CD1c-positive myeloid dendritic cell (primary cell): ENCODE results near the gene CDK5RAP2.
"Not testable (repeated sequence)": the region's sequence is repeated elsewhere in the genome, so short reads cannot be mapped to it uniquely, and the experiment has no call there.

Source experiments
- DNase-seq: peaks from one replicate; pipeline ENCODE4 v3.0.0-alpha.2; 2016; ENCODE audit errors: extremely low spot score

Gene CDK5RAP2

GRCh38 chr9:120474591-120475243 lies 105.2 kb downstream of the CDK5RAP2 start:
- peak; percentile 12 for DNase-seq

- no peak for DNase-seq
Measured at GRCh38 chr9:120473608-120474007, 106.4 kb downstream of the CDK5RAP2 start.

- DNase-seq = no peak
Measured at GRCh38 chr9:120465685-120466407, 114.1 kb downstream of the CDK5RAP2 start.

GRCh38 chr9:120464887-120465421 lies 115.0 kb downstream of the CDK5RAP2 start:
- no peak for DNase-seq

GRCh38 chr9:120464176-120464886 lies 115.6 kb downstream of the CDK5RAP2 start:
- no peak for DNase-seq

- no peak for DNase-seq
Measured at GRCh38 chr9:120463765-120464164, 116.2 kb downstream of the CDK5RAP2 start.

- DNase-seq = not testable (repeated sequence)
Measured at GRCh38 chr9:120461677-120462076, 118.3 kb downstream of the CDK5RAP2 start.

- DNase-seq = no peak
Measured at GRCh38 chr9:120456218-120456617, 123.7 kb downstream of the CDK5RAP2 start.

- no peak for DNase-seq
Measured at GRCh38 chr9:120454467-120454866, 125.5 kb downstream of the CDK5RAP2 start.

GRCh38 chr9:120453792-120454191 lies 126.2 kb downstream of the CDK5RAP2 start:
- DNase-seq = no peak

GRCh38 chr9:120452631-120453030 lies 127.3 kb downstream of the CDK5RAP2 start:
- no peak for DNase-seq

- DNase-seq = no peak
Measured at GRCh38 chr9:120450916-120451315, 129.1 kb downstream of the CDK5RAP2 start.

- no peak for DNase-seq
Measured at GRCh38 chr9:120449566-120449965, 130.4 kb downstream of the CDK5RAP2 start.

GRCh38 chr9:120447959-120448500 lies 131.9 kb downstream of the CDK5RAP2 start:
- no peak for DNase-seq

GRCh38 chr9:120446671-120447070 lies 133.3 kb downstream of the CDK5RAP2 start:
- no peak for DNase-seq

GRCh38 chr9:120443976-120444375 lies 136.0 kb downstream of the CDK5RAP2 start:
- DNase-seq = no peak

GRCh38 chr9:120443489-120443888 lies 136.5 kb downstream of the CDK5RAP2 start:
- no peak for DNase-seq

- peak; percentile 35 for DNase-seq
Measured at GRCh38 chr9:120442308-120442995, 137.5 kb downstream of the CDK5RAP2 start.

- peak; percentile 27 for DNase-seq
Measured at GRCh38 chr9:120441426-120442307, 138.3 kb downstream of the CDK5RAP2 start.

- no peak for DNase-seq
Measured at GRCh38 chr9:120440791-120441190, 139.2 kb downstream of the CDK5RAP2 start.

- DNase-seq = no peak
Measured at GRCh38 chr9:120439926-120440325, 140.0 kb downstream of the CDK5RAP2 start.
